Activated CD8-positive, alpha-beta memory T cell treated with anti-CD3 and anti-CD28 coated beads for 1 hour (primary cell): ENCODE measurements around the gene ZNF385B.

ENCODE experiments used
- DNase-seq, 2 donors: peaks; one replicate each; pipeline ENCODE4 v3.0.0-alpha.2; 2020; ENCODE audit warnings: low read depth in 1 of 2; ENCODE audit errors: extremely low read depth in 1 of 2

The ZNF385B gene

DNA sequence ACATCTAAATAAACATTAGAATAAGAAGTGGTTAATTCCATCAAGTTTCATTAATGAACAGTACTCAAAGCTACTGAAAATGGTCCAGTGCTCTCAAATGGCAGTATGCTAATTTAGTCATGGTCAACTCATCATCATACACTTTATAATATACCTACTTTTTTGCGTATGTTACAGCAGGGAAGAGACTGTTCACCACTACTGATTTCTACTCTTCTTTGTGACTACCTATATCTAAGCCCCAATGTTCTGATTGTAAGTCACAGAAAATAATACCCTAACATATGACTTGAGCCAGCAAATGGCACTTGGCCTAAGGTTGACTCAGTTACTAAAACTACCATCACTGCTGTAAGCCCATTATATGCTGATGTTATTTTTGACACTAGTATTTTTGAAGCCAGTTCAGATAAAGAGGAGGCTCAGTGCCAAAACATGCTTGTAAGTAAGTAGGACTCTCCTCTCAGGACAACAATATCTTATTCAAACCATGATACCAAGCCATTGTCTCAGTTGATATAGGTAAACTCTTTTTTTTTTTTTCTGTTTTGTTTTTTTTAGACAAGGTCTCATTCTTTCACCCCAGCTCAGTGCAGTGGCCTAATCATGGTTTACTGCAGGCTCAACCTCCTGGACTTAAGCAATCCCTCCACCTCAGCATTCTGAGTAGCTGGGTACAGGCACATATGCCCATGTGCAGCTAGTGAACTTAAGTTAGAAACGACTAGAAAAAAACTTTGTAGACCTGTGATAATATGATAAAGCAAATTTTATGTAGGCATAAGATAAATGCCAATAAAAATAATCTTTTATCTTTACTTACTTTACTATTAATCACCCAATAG, 266.9 kb downstream of the ZNF385B start:
- no peak for DNase-seq

DNA sequence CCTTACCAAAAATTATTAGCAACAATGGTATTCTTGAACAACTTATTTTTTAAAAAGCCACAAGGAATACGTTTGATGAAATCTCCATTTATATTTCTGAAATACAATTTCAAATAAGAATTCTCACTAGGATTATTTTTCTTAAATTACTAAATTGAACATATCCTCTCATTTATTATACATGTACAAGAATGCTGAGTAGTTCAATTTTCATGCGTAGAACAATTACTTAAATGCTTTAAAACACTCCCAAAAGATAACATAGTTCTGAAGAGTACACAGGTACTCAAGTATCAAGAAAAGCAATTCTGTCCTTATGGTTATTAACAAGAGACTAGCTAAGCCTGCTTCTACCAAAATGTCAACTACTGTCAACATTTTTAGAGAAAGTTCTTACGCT, 268.1 kb downstream of the ZNF385B start:
- DNase-seq: no peak

GRCh38 chr2:179592167-179592936, 269.1 kb downstream of the ZNF385B start:
- DNase-seq: no peak

DNA sequence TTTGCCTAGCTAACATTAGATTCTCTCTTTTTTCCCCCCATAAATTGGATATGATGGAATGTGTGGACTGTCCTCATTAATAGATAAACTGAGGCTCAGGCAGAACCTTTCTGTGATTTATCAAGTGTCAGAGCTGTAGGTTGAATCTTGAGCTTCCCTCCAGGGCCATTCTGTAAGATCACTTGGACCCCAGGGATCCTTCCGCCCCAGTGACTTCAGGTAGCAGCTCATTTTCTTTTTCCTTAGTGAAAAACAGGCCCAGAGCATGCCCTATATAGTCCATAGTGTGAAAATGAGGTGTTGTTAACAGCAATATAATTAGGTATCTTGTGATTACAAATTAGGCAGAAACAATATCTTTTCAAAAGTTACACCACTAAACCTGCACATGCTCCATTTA, 269.7 kb downstream of the ZNF385B start:
- no peak for DNase-seq

GRCh38 chr2:179588486-179589145, 272.8 kb downstream of the ZNF385B start:
- DNase-seq: no peak

DNA sequence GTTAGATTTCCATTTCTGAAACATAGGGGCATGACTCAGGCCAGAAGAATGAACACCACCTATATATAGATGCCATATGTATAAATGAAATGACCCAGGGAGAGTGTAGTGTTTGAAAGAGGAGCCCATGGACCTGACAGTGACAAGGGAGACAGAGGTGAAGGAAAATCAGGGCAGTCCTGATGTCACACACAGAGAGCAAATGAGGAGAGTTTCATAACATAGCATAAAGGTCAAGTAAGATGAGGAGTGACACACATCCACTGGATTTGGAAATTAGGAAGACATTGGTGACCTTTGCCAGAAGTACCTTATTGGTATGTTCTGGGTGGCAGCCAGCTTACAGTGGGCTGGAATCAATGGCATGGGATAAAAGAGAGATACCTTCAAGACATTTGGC, 276.7 kb downstream of the ZNF385B start:
- DNase-seq: no peak

GRCh38 chr2:179581605-179582004, 279.8 kb downstream of the ZNF385B start:
- DNase-seq: no peak

GRCh38 chr2:179580378-179581146, 280.9 kb downstream of the ZNF385B start:
- no peak for DNase-seq

DNA sequence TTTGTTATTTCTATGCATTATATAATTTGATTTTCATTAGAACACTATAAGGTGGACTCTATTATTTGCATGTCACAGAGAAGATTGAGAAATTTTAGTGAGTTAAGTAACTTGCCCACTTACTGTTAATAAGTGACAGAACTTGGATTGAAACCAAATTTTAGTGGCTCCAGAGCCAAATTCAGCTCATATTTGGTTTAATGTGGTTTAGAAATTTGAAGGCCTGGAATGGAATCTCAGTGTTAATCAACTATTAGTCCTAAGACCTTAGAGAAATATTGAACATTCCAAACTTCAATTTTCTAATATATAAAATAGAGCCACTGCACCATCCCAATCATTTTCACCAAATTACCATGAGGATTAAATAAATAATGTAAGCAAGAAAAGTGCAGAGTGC, 281.6 kb downstream of the ZNF385B start:
- no peak for DNase-seq

- DNase-seq: no peak
Measured at GRCh38 chr2:179578171-179578916, 283.1 kb downstream of the ZNF385B start.

DNA sequence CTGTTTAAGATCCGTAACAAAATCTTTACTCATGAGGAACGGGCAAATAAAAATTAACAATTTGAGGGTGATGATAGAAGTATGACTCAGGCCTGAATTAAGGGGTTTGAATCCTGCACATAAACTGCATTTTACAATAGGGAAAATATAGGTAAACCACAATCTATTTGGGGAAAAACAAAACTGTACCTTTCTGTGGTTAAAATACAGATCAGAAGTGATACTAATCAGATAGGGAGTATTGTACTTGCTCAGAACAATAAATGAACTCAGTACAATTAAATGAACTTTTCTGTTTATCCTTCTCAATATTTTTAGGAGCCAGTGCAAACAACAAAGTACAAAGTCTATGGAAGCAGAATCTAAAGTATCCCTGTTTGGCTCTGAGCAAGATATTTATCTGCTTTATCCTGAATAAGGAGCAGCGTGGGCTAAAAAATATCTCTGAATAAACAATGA, 287.3 kb downstream of the ZNF385B start:
- DNase-seq: no peak

DNA sequence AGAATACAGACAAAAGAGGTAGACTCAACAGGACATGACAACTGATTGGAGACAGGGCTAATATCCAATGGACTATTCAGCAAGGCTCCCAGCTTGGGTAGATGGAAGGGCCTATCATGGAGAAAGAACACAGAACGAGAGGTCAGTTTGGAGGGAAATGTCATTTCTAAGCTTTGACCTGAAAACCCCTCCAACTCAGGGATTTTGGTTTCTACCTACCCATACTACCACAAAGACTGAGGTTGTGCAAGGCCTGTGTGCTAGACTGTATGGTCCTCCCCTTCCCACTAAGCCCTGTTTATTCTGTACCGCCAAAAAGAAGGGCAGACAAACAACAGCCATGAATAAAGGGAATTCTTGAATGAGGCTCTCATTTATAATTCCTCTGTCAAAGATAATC, 288.9 kb downstream of the ZNF385B start:
- no peak for DNase-seq

DNA sequence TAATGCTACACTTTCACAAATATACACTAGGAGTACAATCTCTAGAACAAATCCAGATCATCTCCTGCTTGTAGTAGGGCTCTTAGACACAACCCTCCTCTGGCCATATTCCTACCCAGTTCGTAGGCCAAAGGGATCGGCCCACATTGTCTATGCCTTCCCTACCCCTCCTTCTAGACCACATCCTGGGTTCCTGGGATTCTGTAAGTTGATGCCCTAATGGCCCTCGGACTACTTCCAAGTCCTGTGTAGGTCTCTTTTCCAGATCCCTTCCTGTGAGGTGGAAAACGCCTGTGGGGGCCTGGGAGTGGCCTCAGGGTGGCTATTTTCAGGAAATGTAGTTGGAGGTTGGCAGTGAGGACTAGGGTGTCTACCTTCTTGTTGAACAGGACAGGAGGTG, 289.7 kb downstream of the ZNF385B start:
- no peak for DNase-seq

- no peak for DNase-seq
Measured at GRCh38 chr2:179571252-179571651, 290.2 kb downstream of the ZNF385B start.

- no peak for DNase-seq
Measured at GRCh38 chr2:179569831-179570233, 291.6 kb downstream of the ZNF385B start.

GRCh38 chr2:179565807-179566206, 295.6 kb downstream of the ZNF385B start:
- DNase-seq: no peak

DNA sequence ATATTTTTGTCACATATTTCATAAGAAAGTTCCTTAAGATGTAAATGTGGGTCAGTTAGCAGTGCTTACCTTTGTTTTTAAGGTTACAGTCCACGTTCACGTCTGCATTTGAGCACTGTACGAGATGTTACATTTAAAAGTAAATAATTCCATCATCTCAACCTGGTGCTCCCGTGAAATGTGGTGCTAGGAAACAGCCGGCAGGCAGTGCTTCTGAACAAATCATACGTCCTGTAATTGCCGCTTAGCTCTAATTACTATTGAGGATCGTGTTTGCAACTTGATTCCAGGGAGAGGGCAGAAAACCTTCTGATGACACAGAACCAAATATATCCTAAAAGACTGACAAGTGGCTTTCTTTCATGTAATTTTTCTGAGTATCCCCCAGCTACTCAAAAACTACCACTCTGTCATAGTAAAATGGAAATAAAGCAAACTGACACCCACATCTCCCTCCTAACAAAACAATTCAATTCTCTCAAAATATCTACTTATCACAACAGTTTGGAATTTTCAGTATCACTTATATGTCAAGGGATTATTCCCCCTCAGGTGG, 299.0 kb downstream of the ZNF385B start:
- no peak for DNase-seq

DNA sequence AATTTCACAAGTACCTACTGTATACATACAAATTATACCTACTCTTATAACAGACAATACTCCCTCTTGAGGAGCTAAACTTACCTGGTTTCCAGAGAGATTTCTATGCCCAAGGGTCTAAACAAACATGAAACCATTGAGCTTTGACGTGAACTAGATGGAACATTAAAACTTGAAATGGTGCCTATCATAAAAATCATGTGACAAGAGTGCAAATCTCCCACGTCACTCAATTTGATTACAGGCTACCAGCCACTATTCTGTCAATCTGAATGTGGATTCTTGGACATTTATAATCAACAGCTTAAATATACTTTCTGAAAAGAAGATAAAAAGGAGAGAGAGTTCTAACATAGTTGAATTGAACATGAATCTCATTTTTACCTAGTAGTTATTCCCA, 299.7 kb downstream of the ZNF385B start:
- DNase-seq: no peak

GRCh38 chr2:179560257-179560735, 301.1 kb downstream of the ZNF385B start:
- no peak for DNase-seq
